K562 (cell line): ENCODE measurements around the gene LRRFIP2.

Source experiments
- CEBPB ChIP-seq: fragments of 450-650 bp; IDR thresholded peaks from 2 replicates; pipeline ENCODE4 v1.6.1; 2016; ENCODE audit warnings: missing genetic modification characterization, missing compliant biosample characterization
- CTBP1 ChIP-seq: fragments of 450-650 bp; IDR thresholded peaks from 2 replicates; pipeline ENCODE4 v1.6.1; 2016; ENCODE audit warnings: borderline replicate concordance
- EZH2 ChIP-seq: IDR thresholded peaks from 2 replicates; pipeline ENCODE4 v1.6.1; 2012; ENCODE audit warnings: low read depth, mild to moderate bottlenecking, inconsistent platforms, low read length, borderline replicate concordance
- LARP7 ChIP-seq: fragments of 450-650 bp; IDR thresholded peaks from 2 replicates; pipeline ENCODE4 v1.6.1; 2016
- POLR2A ChIP-seq: fragments of 450-650 bp; conservative IDR thresholded peaks from 2 replicates; pipeline ENCODE4 v1.6.1; 2016
- ZC3H8 ChIP-seq: fragments of 450-650 bp; IDR thresholded peaks from 2 replicates; pipeline ENCODE4 v1.6.1; 2017
- ZKSCAN1 ChIP-seq: fragments of 150-350 bp; IDR thresholded peaks from 2 replicates; pipeline ENCODE4 v1.6.1; 2016; ENCODE audit warnings: low read depth, low read length
- TF ChIP-seq, protein P1 (sequence below): sonication (generic); formaldehyde crosslinking; IDR thresholded peaks from 2 replicates; pipeline ENCODE4 v1.8.0; 2022; ENCODE audit warnings: mild to moderate bottlenecking, missing genetic modification reagents
- TF ChIP-seq, protein P2 (sequence below): sonication (generic); formaldehyde crosslinking; IDR thresholded peaks from 2 replicates; pipeline ENCODE4 v1.8.0; 2022; ENCODE audit warnings: mild to moderate bottlenecking, missing genetic modification reagents, borderline replicate concordance

DNA sequence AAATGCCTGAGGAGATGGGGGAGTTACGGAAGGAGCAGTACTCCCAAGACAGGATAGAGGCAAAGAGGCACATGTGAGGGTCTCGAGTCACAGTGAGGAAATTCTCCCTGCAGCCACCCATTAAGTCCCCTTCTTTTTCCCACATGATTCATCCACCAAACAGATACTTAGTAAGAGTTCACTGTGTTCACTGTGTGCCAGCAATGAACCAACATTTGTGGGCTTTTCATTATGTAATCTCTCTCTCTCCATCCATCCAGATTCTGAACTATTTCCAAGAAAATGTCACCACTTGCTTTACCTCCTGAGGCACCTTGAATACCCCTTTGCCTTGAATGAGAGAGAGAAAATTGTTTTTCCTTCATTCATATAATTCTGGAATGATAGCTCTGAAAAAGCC, 24.6 kb upstream of the LRRFIP2 start:
- TF ChIP-seq LARP7 (no peak), ZKSCAN1 (no peak), CTBP1 (no peak), POLR2A (no peak), ZC3H8 (no peak), CEBPB (tag) (no peak), EZH2 (no peak)
- TF ChIP-seq, protein P1, sequence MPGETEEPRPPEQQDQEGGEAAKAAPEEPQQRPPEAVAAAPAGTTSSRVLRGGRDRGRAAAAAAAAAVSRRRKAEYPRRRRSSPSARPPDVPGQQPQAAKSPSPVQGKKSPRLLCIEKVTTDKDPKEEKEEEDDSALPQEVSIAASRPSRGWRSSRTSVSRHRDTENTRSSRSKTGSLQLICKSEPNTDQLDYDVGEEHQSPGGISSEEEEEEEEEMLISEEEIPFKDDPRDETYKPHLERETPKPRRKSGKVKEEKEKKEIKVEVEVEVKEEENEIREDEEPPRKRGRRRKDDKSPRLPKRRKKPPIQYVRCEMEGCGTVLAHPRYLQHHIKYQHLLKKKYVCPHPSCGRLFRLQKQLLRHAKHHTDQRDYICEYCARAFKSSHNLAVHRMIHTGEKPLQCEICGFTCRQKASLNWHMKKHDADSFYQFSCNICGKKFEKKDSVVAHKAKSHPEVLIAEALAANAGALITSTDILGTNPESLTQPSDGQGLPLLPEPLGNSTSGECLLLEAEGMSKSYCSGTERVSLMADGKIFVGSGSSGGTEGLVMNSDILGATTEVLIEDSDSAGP (CRISPR knock-in tag): no peak
- TF ChIP-seq, protein P2, sequence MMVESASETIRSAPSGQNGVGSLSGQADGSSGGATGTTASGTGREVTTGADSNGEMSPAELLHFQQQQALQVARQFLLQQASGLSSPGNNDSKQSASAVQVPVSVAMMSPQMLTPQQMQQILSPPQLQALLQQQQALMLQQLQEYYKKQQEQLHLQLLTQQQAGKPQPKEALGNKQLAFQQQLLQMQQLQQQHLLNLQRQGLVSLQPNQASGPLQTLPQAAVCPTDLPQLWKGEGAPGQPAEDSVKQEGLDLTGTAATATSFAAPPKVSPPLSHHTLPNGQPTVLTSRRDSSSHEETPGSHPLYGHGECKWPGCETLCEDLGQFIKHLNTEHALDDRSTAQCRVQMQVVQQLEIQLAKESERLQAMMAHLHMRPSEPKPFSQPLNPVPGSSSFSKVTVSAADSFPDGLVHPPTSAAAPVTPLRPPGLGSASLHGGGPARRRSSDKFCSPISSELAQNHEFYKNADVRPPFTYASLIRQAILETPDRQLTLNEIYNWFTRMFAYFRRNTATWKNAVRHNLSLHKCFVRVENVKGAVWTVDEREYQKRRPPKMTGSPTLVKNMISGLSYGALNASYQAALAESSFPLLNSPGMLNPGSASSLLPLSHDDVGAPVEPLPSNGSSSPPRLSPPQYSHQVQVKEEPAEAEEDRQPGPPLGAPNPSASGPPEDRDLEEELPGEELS: no peak
